ENCODE data around the gene MAPKAPK3.

- TF ChIP-seq CTCF (IDR thresholded peaks at IDR 0.05) (peak in 1 of 6 experiments; percentile 7), POLR2A (IDR thresholded peaks at IDR 0.05) (peak in 1 of 4 donors; percentile 49), POLR2AphosphoS5 (IDR thresholded peaks at IDR 0.05) (peak in 1 of 2 donors; percentile 7), EP300 (IDR thresholded peaks at IDR 0.05) (no peak)
These were observed 49.4 kb upstream of the MAPKAPK3 start, which contains the start of gene C3orf18 for GRCh38 chr3:50567386-50568167.

All from upper lobe of left lung (tissue), 4 donors.